SK-N-MC (cell line): ENCODE results near the gene ATP8B3.

ENCODE experiments used
- DNase-seq: peaks from one replicate; pipeline ENCODE4 v3.0.0-alpha.2; 2011; ENCODE audit warnings: low read depth, low spot score
- H3K27ac ChIP-seq: fragments of 200-600 bp; sonication (generic); 2 replicates; pipeline ENCODE4 v1.5.1; 2016; ENCODE audit warnings: mixed run types
- H3K36me3 ChIP-seq: fragments of 200-600 bp; sonication (generic); 2 replicates; pipeline ENCODE4 v1.6.1; 2017; ENCODE audit warnings: antibody characterized with exemption, low read length, mixed read lengths; ENCODE audit not compliant: insufficient read depth
- H3K4me3 ChIP-seq: fragments of 200-600 bp; sonication (generic); 2 replicates; pipeline ENCODE4 v1.5.1; 2016
- H3K9ac ChIP-seq: fragments of 200-600 bp; sonication (generic); 2 replicates; pipeline ENCODE4 v1.8.0; 2017; ENCODE audit warnings: mixed run types, mixed read lengths; ENCODE audit not compliant: insufficient read length
- H3K9me3 ChIP-seq: fragments of 200-600 bp; sonication (generic); 2 replicates; pipeline ENCODE4 v1.6.1; 2017; ENCODE audit warnings: low read depth, mild to moderate bottlenecking, antibody characterized with exemption, low read length, moderate library complexity, mixed read lengths
- EZH2 ChIP-seq: fragments of 200-600 bp; sonication (generic); IDR thresholded peaks from one replicate; pipeline ENCODE4 v1.6.1; 2017; ENCODE audit warnings: antibody characterized with exemption
- FOXP2 ChIP-seq: optimal IDR thresholded peaks from 2 replicates; pipeline ENCODE3; 2011; ENCODE audit warnings: mild to moderate bottlenecking, moderate library complexity; ENCODE audit not compliant: insufficient read depth; ENCODE audit errors: extremely low read length, control extremely low read depth
- POLR2AphosphoS5 ChIP-seq: IDR thresholded peaks from 2 replicates; pipeline ENCODE4 v1.6.1; 2012; ENCODE audit warnings: mild to moderate bottlenecking, low read depth, low read length, borderline replicate concordance

The ATP8B3 gene

DNA sequence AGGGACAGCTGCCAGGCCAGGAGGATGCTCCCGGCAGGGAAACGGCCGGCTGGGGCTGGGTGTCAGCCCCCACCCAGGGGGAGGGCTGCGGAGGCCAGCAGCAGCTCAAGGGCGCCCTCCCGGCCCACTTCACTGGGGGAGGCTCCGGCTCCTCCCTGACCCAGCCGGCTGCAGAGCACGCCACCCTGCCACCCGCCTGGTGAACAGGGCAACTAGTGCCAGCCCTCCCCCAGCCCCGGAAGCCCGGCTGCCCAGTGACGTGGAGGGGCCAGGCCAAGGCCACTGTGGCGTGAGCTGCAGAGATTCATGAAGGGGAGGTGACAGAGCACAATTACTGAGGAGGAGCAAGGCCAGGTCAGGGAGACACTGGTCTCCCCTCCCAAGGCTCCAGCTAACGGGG is 21.5 kb upstream of the ATP8B3 start:
- Histone ChIP-seq H3K36me3 (peaks cover 3% of the 10 kb centered on the region; the same call in 1 of the 2 replicates), H3K4me3 (no peak overlapping the region), H3K9ac (no peak overlapping the region), H3K9me3 (no peaks in the 10 kb centered on the region), H3K27ac (no peak overlapping the region)
- DNase-seq: no peak
- TF ChIP-seq EZH2 (no peak), FOXP2 (no peak), POLR2AphosphoS5 (no peak)

DNA sequence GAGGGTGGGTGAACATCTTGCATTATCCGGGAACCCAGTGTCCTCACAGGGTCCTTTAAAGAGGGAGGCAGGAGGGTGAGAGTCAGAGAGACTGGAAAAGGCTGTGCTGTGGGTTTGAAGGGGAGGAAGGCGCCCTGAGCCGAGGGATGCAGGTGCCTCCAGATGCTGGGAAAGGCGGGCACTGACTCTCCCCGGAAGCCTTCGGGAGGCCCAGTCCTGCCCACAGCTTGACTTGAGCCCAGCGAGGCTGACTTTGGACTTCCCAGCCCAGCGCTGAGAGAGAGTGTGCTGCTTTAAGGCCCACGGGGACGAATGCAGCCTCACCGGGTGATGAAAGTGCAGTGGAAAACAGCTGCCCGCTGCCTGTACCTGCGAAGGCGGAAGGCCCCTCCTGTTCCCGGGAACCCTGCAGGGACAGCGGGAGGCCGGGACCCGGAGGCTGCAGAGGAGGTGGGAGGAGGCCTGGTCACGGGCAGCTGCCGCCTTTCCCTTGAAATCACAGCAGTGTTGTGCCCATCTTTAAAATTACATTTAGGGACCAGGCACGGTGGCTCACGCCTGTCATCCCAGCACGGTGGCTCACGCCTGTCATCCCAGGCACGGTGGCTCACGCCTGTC is 20.1 kb upstream of the ATP8B3 start:
- DNase-seq: no peak
- peaks cover 3% of the 10 kb centered on the region; the same call in 1 of the 2 replicates for H3K36me3 ChIP-seq

DNA sequence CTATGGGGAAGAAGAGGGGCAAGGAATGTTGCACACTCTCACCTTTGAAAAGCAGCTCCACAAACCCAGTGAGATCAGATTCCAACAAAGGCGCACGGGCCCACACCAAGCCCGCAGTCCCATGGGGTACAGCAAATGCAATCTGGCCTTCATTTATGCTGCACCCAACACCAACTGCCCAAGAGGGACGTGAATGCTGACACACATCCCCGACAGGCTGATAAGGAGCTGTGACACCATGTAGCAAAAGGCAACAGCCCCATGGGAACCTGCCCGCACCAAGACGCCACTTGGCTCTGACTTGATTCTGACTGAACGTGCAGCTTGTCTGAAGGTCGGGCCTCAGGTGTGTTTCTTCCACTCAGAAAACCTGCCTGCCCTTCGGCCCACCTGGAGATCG is 18.9 kb upstream of the ATP8B3 start:
- DNase-seq: no peak
- peaks cover 3% of the 10 kb centered on the region; the same call in 1 of the 2 replicates for H3K36me3 ChIP-seq
- no peak for TF ChIP-seq POLR2AphosphoS5
- no peak for TF ChIP-seq FOXP2
- TF ChIP-seq EZH2: no peak
- H3K9ac ChIP-seq: no peak overlapping the region
- H3K4me3 ChIP-seq: no peak overlapping the region
- no peak overlapping the region for H3K27ac ChIP-seq
- H3K9me3 ChIP-seq: no peaks in the 10 kb centered on the region

More for the DNA sequence above, 20.1 kb upstream of the ATP8B3 start:
- no peak overlapping the region for H3K4me3 ChIP-seq
- no peak overlapping the region for H3K9ac ChIP-seq
- TF ChIP-seq POLR2AphosphoS5 (no peak), EZH2 (no peak), FOXP2 (no peak)
- H3K27ac ChIP-seq: no peak overlapping the region
- no peaks in the 10 kb centered on the region for H3K9me3 ChIP-seq

DNA sequence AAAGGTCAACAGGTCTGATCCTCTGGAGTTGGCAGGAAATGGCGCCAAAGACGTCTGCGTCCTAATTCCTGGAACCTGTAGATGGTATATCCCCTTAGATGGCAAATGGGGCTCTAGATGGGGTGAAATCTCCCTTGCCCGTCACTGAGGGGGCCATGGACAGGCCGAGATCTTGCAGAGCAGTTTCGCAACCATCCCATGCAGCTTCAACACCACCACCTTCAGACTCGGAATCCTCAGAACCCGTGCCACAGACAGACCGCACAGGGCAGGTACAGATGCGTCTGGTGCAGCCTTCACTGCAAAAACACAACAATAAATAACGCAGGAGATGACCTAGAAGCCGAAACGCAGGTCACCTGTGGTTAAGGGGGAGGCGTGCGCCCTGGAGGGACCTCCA is 18.5 kb upstream of the ATP8B3 start:
- H3K4me3 ChIP-seq: no peak overlapping the region
- TF ChIP-seq FOXP2 (no peak), POLR2AphosphoS5 (no peak), EZH2 (no peak)
- peaks cover 3% of the 10 kb centered on the region; the same call in 1 of the 2 replicates for H3K36me3 ChIP-seq
- H3K9me3 ChIP-seq: no peaks in the 10 kb centered on the region
- no peak overlapping the region for H3K27ac ChIP-seq
- H3K9ac ChIP-seq: no peak overlapping the region
- no peak for DNase-seq

DNA sequence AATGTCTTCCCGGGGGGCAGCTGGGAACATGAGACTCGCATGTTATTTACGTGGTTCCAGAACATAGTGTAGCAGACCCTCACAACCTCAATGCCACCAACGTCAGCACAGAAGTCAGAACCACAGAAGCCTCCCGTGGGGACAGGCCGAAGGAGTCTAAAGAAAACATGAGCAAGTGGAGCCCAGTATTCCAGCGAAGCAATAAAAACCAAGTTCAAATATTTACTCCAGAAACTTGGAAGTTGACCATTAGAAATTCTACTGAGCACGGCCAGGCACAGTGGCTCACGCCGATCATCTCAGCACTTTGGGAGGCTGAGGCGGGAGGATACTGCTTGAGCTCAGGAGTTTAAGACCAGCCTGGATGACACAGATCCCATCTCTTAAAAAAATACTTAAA is 17.9 kb upstream of the ATP8B3 start:
- Histone ChIP-seq H3K36me3 (peaks cover 3% of the 10 kb centered on the region; the same call in 1 of the 2 replicates), H3K27ac (no peak overlapping the region), H3K4me3 (no peak overlapping the region), H3K9ac (no peak overlapping the region), H3K9me3 (no peaks in the 10 kb centered on the region)
- no peak for DNase-seq
- no peak for TF ChIP-seq FOXP2
- no peak for TF ChIP-seq EZH2
- TF ChIP-seq POLR2AphosphoS5: no peak

DNA sequence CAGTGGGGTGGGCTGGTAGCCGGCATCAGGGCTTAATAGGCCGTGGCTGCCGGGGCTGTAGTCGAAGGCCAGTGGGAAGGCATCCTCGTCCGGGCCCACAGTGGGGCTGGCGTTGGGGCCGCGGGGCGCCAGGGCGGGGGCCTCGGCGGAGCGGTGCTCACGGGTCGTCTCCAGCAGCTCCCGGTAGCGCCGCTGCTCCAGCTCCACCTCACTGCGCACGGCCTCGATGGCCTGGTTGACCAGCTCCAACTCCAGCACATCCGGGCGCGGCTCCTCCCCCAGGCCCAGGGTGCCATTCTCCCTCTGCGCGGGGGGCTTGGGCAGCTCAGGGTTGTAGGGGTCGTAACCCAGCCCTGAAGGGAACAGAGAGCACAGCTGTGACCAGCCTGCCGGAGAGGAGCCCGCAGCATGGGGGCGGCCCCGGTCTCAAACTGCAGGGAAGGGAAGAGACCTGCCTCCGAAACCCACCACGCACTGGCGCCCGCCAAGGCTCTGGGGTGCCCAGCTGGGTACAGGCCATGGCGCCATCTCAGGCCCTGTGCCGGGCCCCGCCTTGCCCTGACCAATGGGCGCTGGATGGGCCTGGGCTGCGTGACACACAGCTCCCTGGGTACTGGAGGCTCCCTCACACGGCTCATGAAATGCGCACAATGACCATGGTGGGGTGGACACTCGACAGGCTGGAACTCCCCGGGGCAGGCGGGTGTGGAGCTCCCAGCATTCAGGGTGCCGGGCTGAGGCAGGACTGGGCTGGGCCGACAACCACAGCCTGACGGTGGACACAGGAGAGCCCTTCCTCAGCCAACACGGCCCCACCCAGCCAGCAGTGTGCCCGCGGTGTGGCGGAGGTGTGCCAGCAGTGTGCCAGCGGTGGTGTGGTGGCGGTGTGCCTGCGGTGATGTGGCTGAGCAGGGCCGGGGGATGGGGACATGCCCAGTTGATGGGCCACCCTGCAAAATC is 16.5 kb upstream of the ATP8B3 start:
- no peak overlapping the region for H3K9ac ChIP-seq
- TF ChIP-seq FOXP2: no peak
- TF ChIP-seq POLR2AphosphoS5: no peak
- no peak for TF ChIP-seq EZH2
- H3K36me3 ChIP-seq: peaks cover 3% of the 10 kb centered on the region
- no peak overlapping the region for H3K27ac ChIP-seq
- no peak overlapping the region for H3K4me3 ChIP-seq
- H3K9me3 ChIP-seq: no peaks in the 10 kb centered on the region
- DNase-seq: no peak

DNA sequence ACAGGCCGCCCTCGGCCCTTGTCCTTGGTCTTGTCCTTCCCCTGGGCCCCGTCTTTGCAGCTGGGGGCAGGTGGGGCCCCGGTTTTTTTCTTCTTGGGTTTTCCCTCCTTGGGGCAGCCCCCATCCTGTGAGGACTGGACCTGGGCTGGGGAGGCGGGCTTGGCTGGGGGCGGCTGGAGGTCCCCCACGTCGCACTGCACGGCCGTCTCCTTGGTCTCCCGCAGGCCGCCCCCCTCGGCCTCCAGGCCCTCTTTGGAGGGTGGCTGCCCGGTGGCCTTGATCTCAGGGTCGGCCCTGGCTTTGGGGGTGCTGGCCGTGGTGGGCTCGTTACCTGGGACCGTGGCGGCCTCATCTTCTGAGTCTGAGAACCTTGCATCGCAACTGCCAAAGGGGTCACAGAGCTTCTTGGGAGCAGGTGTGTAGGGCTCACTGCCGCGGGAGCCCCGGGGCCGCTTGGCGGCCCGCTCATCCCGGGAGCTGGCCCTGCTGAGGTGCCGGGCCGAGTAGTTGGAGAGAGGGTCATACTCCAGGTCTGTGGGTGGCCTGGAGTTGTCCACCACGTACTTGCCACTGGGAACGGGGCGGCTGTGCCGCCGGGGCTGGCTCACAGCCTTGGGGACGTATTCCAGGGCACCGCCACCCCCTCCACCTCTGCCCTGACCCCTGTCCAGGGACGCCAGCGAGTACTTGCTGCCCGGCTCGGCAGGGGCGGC is 15.6 kb upstream of the ATP8B3 start:
- H3K27ac ChIP-seq: no peak overlapping the region

More for the DNA sequence above, 15.6 kb upstream of the ATP8B3 start:
- no peak for DNase-seq
- Histone ChIP-seq H3K9me3 (no peaks in the 10 kb centered on the region), H3K4me3 (no peak overlapping the region), H3K9ac (no peak overlapping the region), H3K36me3 (peaks cover 6% of the 10 kb centered on the region)
- no peak for TF ChIP-seq FOXP2
